ENCODE measurements around the gene NPC2. TPM values are rescaled to one million over a fixed set of nuclear protein-coding genes. Genes with fewer than 3 reads are reported as not detected.

NPC2 gene
- 144 and 268 TPM in 2 replicates for total RNA-seq

GRCh38 chr14:74492776-74493342 is at the start of gene NPC2:
TSS of gene NPC2 (minus strand) at chr14:74493305. CDS start at chr14:74493274, 31 bp downstream.

GRCh38 chr14:74493343-74494261 is 497 bp upstream of the NPC2 start, which contains the start of gene ISCA2:
TSS of gene ISCA2 (plus strand) at chr14:74493765. CDS start at chr14:74493775, 10 bp downstream.

Other genes starting within 250 kb of the NPC2 start
- gene ABCD4, start 190.4 kb downstream of the NPC2 start, total RNA-seq, result 31.3 and 36.8 TPM in 2 replicates
- gene VRTN, start 144.8 kb downstream of the NPC2 start, total RNA-seq, result not detected in 2 replicates
- gene SYNDIG1L, start 67.1 kb downstream of the NPC2 start, total RNA-seq, result not detected in 2 replicates
- 10.1 and 11.5 TPM in 2 replicates for gene ISCA2, start 460 bp upstream of the NPC2 start, total RNA-seq
- 308 and 309 TPM in 2 replicates for gene LTBP2, start 118.9 kb upstream of the NPC2 start, total RNA-seq
- 31.7 and 33.3 TPM in 2 replicates for gene AREL1, start 219.8 kb upstream of the NPC2 start, total RNA-seq
- gene FCF1, start 219.8 kb upstream of the NPC2 start, total RNA-seq, result 27.8 and 32.1 TPM in 2 replicates